GM12874 (cell line): ENCODE data around the gene SASH1.

ENCODE experiments used
- TF ChIP-seq, protein P1 (sequence below): IDR thresholded peaks from 2 replicates; pipeline ENCODE4 v1.5.1; 2011; ENCODE audit warnings: low read depth, mild to moderate bottlenecking, control low read depth, low read length, moderate library complexity; ENCODE audit not compliant: insufficient read depth

SASH1 gene

DNA sequence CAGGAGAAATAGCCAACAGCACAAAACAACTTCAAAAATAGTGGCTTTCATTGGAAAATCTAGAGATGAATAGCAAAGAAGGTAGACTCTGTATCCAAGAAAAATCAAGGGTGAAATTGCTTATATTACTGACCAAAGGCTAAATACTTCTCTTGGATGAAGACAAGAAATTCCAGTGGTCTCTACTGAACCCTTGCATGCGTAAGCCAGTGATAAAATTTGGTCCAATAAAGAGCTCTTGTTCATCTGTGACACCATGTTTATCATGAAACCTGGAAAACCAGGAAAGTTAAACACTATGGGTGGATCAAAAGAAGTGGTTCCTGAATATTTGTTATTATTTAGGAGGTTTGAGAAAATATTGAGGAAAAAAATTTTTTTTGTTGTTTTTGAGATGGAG is 25.6 kb upstream of the SASH1 start:
- TF ChIP-seq, protein P1, sequence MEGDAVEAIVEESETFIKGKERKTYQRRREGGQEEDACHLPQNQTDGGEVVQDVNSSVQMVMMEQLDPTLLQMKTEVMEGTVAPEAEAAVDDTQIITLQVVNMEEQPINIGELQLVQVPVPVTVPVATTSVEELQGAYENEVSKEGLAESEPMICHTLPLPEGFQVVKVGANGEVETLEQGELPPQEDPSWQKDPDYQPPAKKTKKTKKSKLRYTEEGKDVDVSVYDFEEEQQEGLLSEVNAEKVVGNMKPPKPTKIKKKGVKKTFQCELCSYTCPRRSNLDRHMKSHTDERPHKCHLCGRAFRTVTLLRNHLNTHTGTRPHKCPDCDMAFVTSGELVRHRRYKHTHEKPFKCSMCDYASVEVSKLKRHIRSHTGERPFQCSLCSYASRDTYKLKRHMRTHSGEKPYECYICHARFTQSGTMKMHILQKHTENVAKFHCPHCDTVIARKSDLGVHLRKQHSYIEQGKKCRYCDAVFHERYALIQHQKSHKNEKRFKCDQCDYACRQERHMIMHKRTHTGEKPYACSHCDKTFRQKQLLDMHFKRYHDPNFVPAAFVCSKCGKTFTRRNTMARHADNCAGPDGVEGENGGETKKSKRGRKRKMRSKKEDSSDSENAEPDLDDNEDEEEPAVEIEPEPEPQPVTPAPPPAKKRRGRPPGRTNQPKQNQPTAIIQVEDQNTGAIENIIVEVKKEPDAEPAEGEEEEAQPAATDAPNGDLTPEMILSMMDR: no peak

DNA sequence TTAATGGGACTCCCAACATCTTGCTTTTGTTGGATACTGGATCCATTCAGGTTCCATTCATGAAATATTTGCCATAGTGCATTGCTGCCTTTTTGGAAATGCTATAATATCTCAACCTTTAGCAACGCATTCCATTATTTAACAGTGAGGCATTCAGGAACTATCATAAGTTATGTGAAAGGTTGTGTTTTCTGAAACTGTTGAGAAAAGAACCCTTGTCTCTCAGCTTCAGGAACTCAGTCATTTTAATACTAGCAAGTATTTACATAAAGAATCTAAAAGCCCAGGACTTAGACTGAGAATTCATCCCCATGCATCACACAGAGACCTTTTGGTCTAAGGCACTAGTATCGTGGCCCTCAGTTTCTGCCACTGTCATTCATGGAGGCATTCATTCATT is 24.9 kb upstream of the SASH1 start:
- TF ChIP-seq, protein P1: no peak

- TF ChIP-seq, protein P1: no peak
Observed at GRCh38 chr6:148322704-148323103, 19.9 kb upstream of the SASH1 start.

- TF ChIP-seq, protein P1: no peak
Observed at GRCh38 chr6:148323344-148323743, 19.3 kb upstream of the SASH1 start.

- TF ChIP-seq, protein P1: no peak
Observed at GRCh38 chr6:148324297-148324985, 18.2 kb upstream of the SASH1 start.

DNA sequence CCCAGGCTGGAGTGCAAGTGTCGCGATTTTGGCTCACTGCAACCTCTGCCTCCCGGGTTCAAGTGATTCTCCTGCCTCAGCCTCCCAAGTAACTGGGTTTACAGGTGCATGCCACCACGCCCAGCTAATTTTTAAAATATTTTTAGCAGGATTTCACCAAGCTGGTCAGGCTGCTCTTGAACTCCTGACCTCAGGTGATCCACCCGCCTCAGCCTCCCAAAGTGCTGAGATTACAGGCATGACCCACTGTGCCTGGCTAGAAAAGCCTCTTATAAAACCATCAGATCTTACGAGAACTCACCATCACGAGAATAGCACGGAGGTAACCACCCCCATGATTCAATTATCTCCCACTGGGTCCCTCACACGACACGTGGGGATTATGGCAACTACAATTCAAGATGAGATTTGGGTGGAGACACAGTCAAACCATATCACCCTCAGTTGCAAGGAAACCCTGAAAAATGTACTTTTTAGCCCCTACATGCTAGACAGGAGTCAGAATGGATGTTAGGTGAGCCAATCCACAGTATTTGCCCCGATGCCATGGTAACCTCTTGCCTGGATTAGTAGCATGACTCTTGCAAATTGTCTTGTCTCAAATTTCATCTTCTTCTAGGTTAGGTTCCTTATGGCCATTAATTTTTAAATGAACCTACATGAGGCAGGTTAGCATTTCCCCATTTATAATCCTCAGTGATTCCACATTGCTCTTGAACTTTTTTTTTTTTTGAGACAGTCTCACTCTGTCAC is 17.1 kb upstream of the SASH1 start:
- TF ChIP-seq, protein P1: no peak

GRCh38 chr6:148328876-148329555 is 13.6 kb upstream of the SASH1 start:
- TF ChIP-seq, protein P1: no peak
